ENCODE data around the gene WWC2.

The WWC2 gene

GRCh38 chr4:183195534-183195933 is 96.5 kb downstream of the WWC2 start:
- no peaks in the 10 kb centered on the region for H3K36me3 ChIP-seq (ENCODE audit: control insufficient read depth, insufficient read depth, low read length)
- H3K9me3 ChIP-seq (ENCODE audit: control insufficient read depth, low read length) = no peaks in the 10 kb centered on the region
- H3K9ac ChIP-seq = no peak overlapping the region
- no peaks in the 10 kb centered on the region for H3K4me1 ChIP-seq
- no peak overlapping the region for H3K4me2 ChIP-seq (ENCODE audit: low read length)
- no peak overlapping the region for H2AFZ ChIP-seq
- H3K27me3 ChIP-seq (ENCODE audit: control insufficient read depth, insufficient read depth, low read length) = no peaks in the 10 kb centered on the region
- H3K27ac ChIP-seq = no peak overlapping the region
- H3K79me2 ChIP-seq = no peaks in the 10 kb centered on the region
- TF ChIP-seq, protein P1, sequence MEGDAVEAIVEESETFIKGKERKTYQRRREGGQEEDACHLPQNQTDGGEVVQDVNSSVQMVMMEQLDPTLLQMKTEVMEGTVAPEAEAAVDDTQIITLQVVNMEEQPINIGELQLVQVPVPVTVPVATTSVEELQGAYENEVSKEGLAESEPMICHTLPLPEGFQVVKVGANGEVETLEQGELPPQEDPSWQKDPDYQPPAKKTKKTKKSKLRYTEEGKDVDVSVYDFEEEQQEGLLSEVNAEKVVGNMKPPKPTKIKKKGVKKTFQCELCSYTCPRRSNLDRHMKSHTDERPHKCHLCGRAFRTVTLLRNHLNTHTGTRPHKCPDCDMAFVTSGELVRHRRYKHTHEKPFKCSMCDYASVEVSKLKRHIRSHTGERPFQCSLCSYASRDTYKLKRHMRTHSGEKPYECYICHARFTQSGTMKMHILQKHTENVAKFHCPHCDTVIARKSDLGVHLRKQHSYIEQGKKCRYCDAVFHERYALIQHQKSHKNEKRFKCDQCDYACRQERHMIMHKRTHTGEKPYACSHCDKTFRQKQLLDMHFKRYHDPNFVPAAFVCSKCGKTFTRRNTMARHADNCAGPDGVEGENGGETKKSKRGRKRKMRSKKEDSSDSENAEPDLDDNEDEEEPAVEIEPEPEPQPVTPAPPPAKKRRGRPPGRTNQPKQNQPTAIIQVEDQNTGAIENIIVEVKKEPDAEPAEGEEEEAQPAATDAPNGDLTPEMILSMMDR (IDR thresholded peaks at IDR 0.05) = no peak
- no peak overlapping the region for H3K4me3 ChIP-seq (ENCODE audit: low read depth, low read length)

- H2AFZ ChIP-seq = no peak overlapping the region
- H3K27ac ChIP-seq = no peak overlapping the region
- H3K4me2 ChIP-seq (ENCODE audit: low read length) = no peak overlapping the region
- H3K4me3 ChIP-seq (ENCODE audit: low read depth, low read length) = no peak overlapping the region
- H3K9me3 ChIP-seq (ENCODE audit: control insufficient read depth, low read length) = no peaks in the 10 kb centered on the region
- TF ChIP-seq, protein P1 (IDR thresholded peaks at IDR 0.05) = no peak
- no peaks in the 10 kb centered on the region for H3K4me1 ChIP-seq
- no peaks in the 10 kb centered on the region for H3K36me3 ChIP-seq (ENCODE audit: control insufficient read depth, insufficient read depth, low read length)
- no peaks in the 10 kb centered on the region for H3K27me3 ChIP-seq (ENCODE audit: control insufficient read depth, insufficient read depth, low read length)
- H3K79me2 ChIP-seq = no peaks in the 10 kb centered on the region
- H3K9ac ChIP-seq = no peak overlapping the region
Observed at GRCh38 chr4:183197140-183197539, 98.1 kb downstream of the WWC2 start.

- H3K9me3 ChIP-seq (ENCODE audit: control insufficient read depth, low read length) = no peaks in the 10 kb centered on the region
- H3K27me3 ChIP-seq (ENCODE audit: control insufficient read depth, insufficient read depth, low read length) = no peaks in the 10 kb centered on the region
- no peak overlapping the region for H3K4me3 ChIP-seq (ENCODE audit: low read depth, low read length)
- no peaks in the 10 kb centered on the region for H3K79me2 ChIP-seq
- H3K9ac ChIP-seq = no peak overlapping the region
- H3K36me3 ChIP-seq (ENCODE audit: control insufficient read depth, insufficient read depth, low read length) = no peaks in the 10 kb centered on the region
- no peak overlapping the region for H3K4me2 ChIP-seq (ENCODE audit: low read length)
- TF ChIP-seq, protein P1 (IDR thresholded peaks at IDR 0.05) = no peak
- no peak overlapping the region for H2AFZ ChIP-seq
- H3K4me1 ChIP-seq = no peaks in the 10 kb centered on the region
- H3K27ac ChIP-seq = no peak overlapping the region
Observed at GRCh38 chr4:183200453-183200852, 101.4 kb downstream of the WWC2 start.

DNA sequence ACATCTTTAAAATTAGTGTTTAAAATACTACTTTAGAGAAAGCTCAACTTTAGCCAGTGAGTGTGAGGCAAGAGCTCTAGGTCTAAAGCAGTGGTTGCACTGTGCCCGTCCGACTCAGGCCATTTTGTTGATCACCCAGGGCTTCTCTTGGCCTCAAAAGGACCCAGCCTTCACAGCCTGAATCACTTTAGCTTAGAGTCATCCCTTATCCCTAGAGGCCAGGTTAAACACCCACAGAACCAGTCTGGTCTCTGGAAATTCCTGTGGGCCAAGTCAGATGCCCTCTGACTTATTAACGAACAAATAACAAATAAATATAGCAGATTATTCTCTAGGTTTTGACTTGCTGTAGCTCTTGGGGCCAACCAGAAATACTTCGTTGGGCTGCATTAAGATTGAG is 102.3 kb downstream of the WWC2 start:
- TF ChIP-seq, protein P1 (IDR thresholded peaks at IDR 0.05) = no peak
- H3K9ac ChIP-seq = no peak overlapping the region
- H3K79me2 ChIP-seq = no peaks in the 10 kb centered on the region
- H3K9me3 ChIP-seq (ENCODE audit: control insufficient read depth, low read length) = no peaks in the 10 kb centered on the region
- no peak overlapping the region for H3K4me2 ChIP-seq (ENCODE audit: low read length)
- H2AFZ ChIP-seq = no peak overlapping the region
- no peaks in the 10 kb centered on the region for H3K4me1 ChIP-seq
- no peaks in the 10 kb centered on the region for H3K36me3 ChIP-seq (ENCODE audit: control insufficient read depth, insufficient read depth, low read length)
- H3K27me3 ChIP-seq (ENCODE audit: control insufficient read depth, insufficient read depth, low read length) = no peaks in the 10 kb centered on the region
- no peak overlapping the region for H3K27ac ChIP-seq
- H3K4me3 ChIP-seq (ENCODE audit: low read depth, low read length) = no peak overlapping the region

DNA sequence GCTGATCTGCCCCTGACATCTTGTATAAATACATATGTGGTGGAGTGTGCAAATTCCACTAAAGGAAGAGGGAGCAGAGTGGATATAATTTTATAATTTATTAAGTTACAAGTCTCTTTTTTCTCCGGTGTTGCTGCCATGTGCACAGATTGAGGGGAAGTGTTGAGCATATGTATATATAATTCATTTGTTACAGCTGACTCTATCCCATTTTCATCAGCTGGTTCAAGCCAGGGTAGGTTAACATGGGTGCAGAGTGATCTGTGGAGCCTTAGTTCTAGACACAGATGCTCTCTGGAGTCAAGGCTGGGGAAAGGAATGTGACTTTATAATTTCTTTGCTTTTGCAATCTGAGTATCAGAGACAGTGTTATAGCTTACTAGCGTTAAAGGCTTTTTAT is 103.5 kb downstream of the WWC2 start:
- Histone ChIP-seq H3K36me3 (ENCODE audit: control insufficient read depth, insufficient read depth, low read length) (no peaks in the 10 kb centered on the region), H3K27me3 (ENCODE audit: control insufficient read depth, insufficient read depth, low read length) (no peaks in the 10 kb centered on the region), H3K9ac (no peak overlapping the region), H3K79me2 (no peaks in the 10 kb centered on the region), H3K27ac (no peak overlapping the region), H3K4me1 (no peaks in the 10 kb centered on the region), H3K4me3 (ENCODE audit: low read depth, low read length) (no peak overlapping the region), H3K4me2 (ENCODE audit: low read length) (no peak overlapping the region), H2AFZ (no peak overlapping the region), H3K9me3 (ENCODE audit: control insufficient read depth, low read length) (no peaks in the 10 kb centered on the region)
- TF ChIP-seq, protein P1 (IDR thresholded peaks at IDR 0.05) = no peak

Measured in parathyroid adenoma (tissue), 2 donors.